ENCODE measurements around the gene PTHLH.

PTHLH gene

GRCh38 chr12:27965411-27965810 is 7.1 kb downstream of the PTHLH start:
- Histone ChIP-seq H3K4me1 (ENCODE audit: control insufficient read depth, insufficient read depth, low read length, poor library complexity, severe bottlenecking) (peaks cover 21% of the 10 kb centered on the region), H3K9me3 (ENCODE audit: control insufficient read depth, low read length) (no peaks in the 10 kb centered on the region), H3K36me3 (ENCODE audit: control insufficient read depth, insufficient read depth, low read length) (peaks cover 4% of the 10 kb centered on the region), H3K27ac (ENCODE audit: low read depth, low read length, severe bottlenecking) (peak overlapping the region; percentile 25), H3K4me3 (ENCODE audit: extremely low read depth, insufficient read depth, low read length, poor library complexity, severe bottlenecking) (no peak overlapping the region)
- no CpG with 5 or more reads among the region's 1 CpG for WGBS, 2 experiments (ENCODE audit: insufficient coverage in 2 of 2)

- H3K4me3 ChIP-seq (ENCODE audit: extremely low read depth, insufficient read depth, low read length, poor library complexity, severe bottlenecking), result no peak overlapping the region
- H3K4me1 ChIP-seq (ENCODE audit: control insufficient read depth, insufficient read depth, low read length, poor library complexity, severe bottlenecking), result peaks cover 13% of the 10 kb centered on the region
- no peak overlapping the region for H3K27ac ChIP-seq (ENCODE audit: low read depth, low read length, severe bottlenecking)
- 100% methylated on average over 1 of the region's 4 CpGs for WGBS, 2 experiments (ENCODE audit: insufficient coverage in 2 of 2)
- H3K36me3 ChIP-seq (ENCODE audit: control insufficient read depth, insufficient read depth, low read length), result peaks cover 4% of the 10 kb centered on the region
- no peaks in the 10 kb centered on the region for H3K9me3 ChIP-seq (ENCODE audit: control insufficient read depth, low read length)
Observed at GRCh38 chr12:27964123-27964522, 8.4 kb downstream of the PTHLH start.

GRCh38 chr12:27960821-27961220 is 11.7 kb downstream of the PTHLH start:
- Histone ChIP-seq H3K4me3 (ENCODE audit: extremely low read depth, insufficient read depth, low read length, poor library complexity, severe bottlenecking) (no peak overlapping the region), H3K27ac (ENCODE audit: low read depth, low read length, severe bottlenecking) (no peak overlapping the region), H3K9me3 (ENCODE audit: control insufficient read depth, low read length) (no peaks in the 10 kb centered on the region), H3K4me1 (ENCODE audit: control insufficient read depth, insufficient read depth, low read length, poor library complexity, severe bottlenecking) (peaks cover 8% of the 10 kb centered on the region), H3K36me3 (ENCODE audit: control insufficient read depth, insufficient read depth, low read length) (peaks cover 4% of the 10 kb centered on the region)
- WGBS, 2 experiments (ENCODE audit: insufficient coverage in 2 of 2), result 100% methylated on average over 1 of the region's 3 CpGs; no CpG with 5 or more reads in 1 of the 2 experiments

- H3K4me3 ChIP-seq (ENCODE audit: extremely low read depth, insufficient read depth, low read length, poor library complexity, severe bottlenecking), result no peak overlapping the region
- H3K27ac ChIP-seq (ENCODE audit: low read depth, low read length, severe bottlenecking), result no peak overlapping the region
- peaks cover 4% of the 10 kb centered on the region for H3K36me3 ChIP-seq (ENCODE audit: control insufficient read depth, insufficient read depth, low read length)
- WGBS, 2 experiments (ENCODE audit: insufficient coverage in 2 of 2), result 100% methylated on average over 2 of the region's 3 CpGs
- H3K4me1 ChIP-seq (ENCODE audit: control insufficient read depth, insufficient read depth, low read length, poor library complexity, severe bottlenecking), result no peaks in the 10 kb centered on the region
- no peaks in the 10 kb centered on the region for H3K9me3 ChIP-seq (ENCODE audit: control insufficient read depth, low read length)
Observed at GRCh38 chr12:27958675-27959074, 13.9 kb downstream of the PTHLH start.

GRCh38 chr12:27957366-27957765 is 15.2 kb downstream of the PTHLH start:
- Histone ChIP-seq H3K9me3 (ENCODE audit: control insufficient read depth, low read length) (no peaks in the 10 kb centered on the region), H3K36me3 (ENCODE audit: control insufficient read depth, insufficient read depth, low read length) (no peaks in the 10 kb centered on the region), H3K4me1 (ENCODE audit: control insufficient read depth, insufficient read depth, low read length, poor library complexity, severe bottlenecking) (no peaks in the 10 kb centered on the region), H3K4me3 (ENCODE audit: extremely low read depth, insufficient read depth, low read length, poor library complexity, severe bottlenecking) (no peak overlapping the region), H3K27ac (ENCODE audit: low read depth, low read length, severe bottlenecking) (no peak overlapping the region)
- 86 to 97% methylated on average over 2 of the region's 3 CpGs for WGBS, 2 experiments (ENCODE audit: insufficient coverage in 2 of 2)

GRCh38 chr12:27953817-27954216 is 18.7 kb downstream of the PTHLH start:
- H3K4me1 ChIP-seq (ENCODE audit: control insufficient read depth, insufficient read depth, low read length, poor library complexity, severe bottlenecking), result peaks cover 3% of the 10 kb centered on the region
- H3K36me3 ChIP-seq (ENCODE audit: control insufficient read depth, insufficient read depth, low read length), result no peaks in the 10 kb centered on the region
- H3K4me3 ChIP-seq (ENCODE audit: extremely low read depth, insufficient read depth, low read length, poor library complexity, severe bottlenecking), result no peak overlapping the region
- WGBS, 2 experiments (ENCODE audit: insufficient coverage in 2 of 2), result 78 to 100% methylated on average over 1 of the region's 3 CpGs
- no peaks in the 10 kb centered on the region for H3K9me3 ChIP-seq (ENCODE audit: control insufficient read depth, low read length)
- no peak overlapping the region for H3K27ac ChIP-seq (ENCODE audit: low read depth, low read length, severe bottlenecking)

- Histone ChIP-seq H3K27ac (ENCODE audit: low read depth, low read length, severe bottlenecking) (no peak overlapping the region), H3K9me3 (ENCODE audit: control insufficient read depth, low read length) (no peaks in the 10 kb centered on the region), H3K4me1 (ENCODE audit: control insufficient read depth, insufficient read depth, low read length, poor library complexity, severe bottlenecking) (peaks cover 3% of the 10 kb centered on the region), H3K36me3 (ENCODE audit: control insufficient read depth, insufficient read depth, low read length) (no peaks in the 10 kb centered on the region), H3K4me3 (ENCODE audit: extremely low read depth, insufficient read depth, low read length, poor library complexity, severe bottlenecking) (no peak overlapping the region)
- no CpG with 5 or more reads among the region's 4 CpGs for WGBS, 2 experiments (ENCODE audit: insufficient coverage in 2 of 2)
Observed at GRCh38 chr12:27953348-27953747, 19.2 kb downstream of the PTHLH start.

GRCh38 chr12:27952510-27952909 is 20.0 kb downstream of the PTHLH start:
- Histone ChIP-seq H3K36me3 (ENCODE audit: control insufficient read depth, insufficient read depth, low read length) (no peaks in the 10 kb centered on the region), H3K4me3 (ENCODE audit: extremely low read depth, insufficient read depth, low read length, poor library complexity, severe bottlenecking) (no peak overlapping the region), H3K9me3 (ENCODE audit: control insufficient read depth, low read length) (no peaks in the 10 kb centered on the region), H3K27ac (ENCODE audit: low read depth, low read length, severe bottlenecking) (no peak overlapping the region), H3K4me1 (ENCODE audit: control insufficient read depth, insufficient read depth, low read length, poor library complexity, severe bottlenecking) (peaks cover 3% of the 10 kb centered on the region)
- WGBS, 2 experiments (ENCODE audit: insufficient coverage in 2 of 2), result 67 to 100% methylated on average over 1 to 2 of the region's 5 CpGs

- WGBS, 2 experiments (ENCODE audit: insufficient coverage in 2 of 2), result 42 to 46% methylated on average over 2 to 5 of the region's 7 CpGs
- Histone ChIP-seq H3K4me1 (ENCODE audit: control insufficient read depth, insufficient read depth, low read length, poor library complexity, severe bottlenecking) (peaks cover 3% of the 10 kb centered on the region), H3K36me3 (ENCODE audit: control insufficient read depth, insufficient read depth, low read length) (no peaks in the 10 kb centered on the region), H3K27ac (ENCODE audit: low read depth, low read length, severe bottlenecking) (no peak overlapping the region), H3K9me3 (ENCODE audit: control insufficient read depth, low read length) (no peaks in the 10 kb centered on the region), H3K4me3 (ENCODE audit: extremely low read depth, insufficient read depth, low read length, poor library complexity, severe bottlenecking) (no peak overlapping the region)
Observed at GRCh38 chr12:27951898-27952297, 20.6 kb downstream of the PTHLH start.

- WGBS, 2 experiments (ENCODE audit: insufficient coverage in 2 of 2), result 94 to 100% methylated on average over 1 of the region's 1 CpG
- Histone ChIP-seq H3K4me1 (ENCODE audit: control insufficient read depth, insufficient read depth, low read length, poor library complexity, severe bottlenecking) (peaks cover under 1% of the 10 kb centered on the region), H3K4me3 (ENCODE audit: extremely low read depth, insufficient read depth, low read length, poor library complexity, severe bottlenecking) (no peak overlapping the region), H3K9me3 (ENCODE audit: control insufficient read depth, low read length) (no peaks in the 10 kb centered on the region), H3K27ac (ENCODE audit: low read depth, low read length, severe bottlenecking) (no peak overlapping the region), H3K36me3 (ENCODE audit: control insufficient read depth, insufficient read depth, low read length) (no peaks in the 10 kb centered on the region)
Observed at GRCh38 chr12:27946421-27946820, 26.1 kb downstream of the PTHLH start.

- WGBS, 2 experiments (ENCODE audit: insufficient coverage in 2 of 2), result no CpG with 5 or more reads among the region's 4 CpGs
Observed at GRCh38 chr12:27940756-27941402, 31.7 kb downstream of the PTHLH start.

More at GRCh38 chr12:27940756-27941402, 31.7 kb downstream of the PTHLH start:
- no peaks in the 10 kb centered on the region for H3K9me3 ChIP-seq (ENCODE audit: control insufficient read depth, low read length)
- H3K4me1 ChIP-seq (ENCODE audit: control insufficient read depth, insufficient read depth, low read length, poor library complexity, severe bottlenecking), result no peaks in the 10 kb centered on the region
- H3K36me3 ChIP-seq (ENCODE audit: control insufficient read depth, insufficient read depth, low read length), result no peaks in the 10 kb centered on the region
- no peak overlapping the region for H3K4me3 ChIP-seq (ENCODE audit: extremely low read depth, insufficient read depth, low read length, poor library complexity, severe bottlenecking)
- no peak overlapping the region for H3K27ac ChIP-seq (ENCODE audit: low read depth, low read length, severe bottlenecking)
